ENCODE results near the gene TCEA2. TPM values are rescaled to one million over a fixed set of nuclear protein-coding genes. Genes with fewer than 3 reads are reported as not detected.

The TCEA2 gene
- total RNA-seq, 4 donors from 2014 or later = 22.8 to 59.0 (median 43.6) TPM

GRCh38 chr20:64070244-64070993 lies 7.4 kb downstream of the TCEA2 start:
- H3K4me3 ChIP-seq = no peak overlapping the region
- H3K27ac ChIP-seq (replicated peaks in 1 of 4) = no peak overlapping the region
- 89% methylated on average over 28 of the region's 31 CpGs for WGBS
- DNase-seq (ENCODE audit: extremely low spot score) = no peak
- no peaks in the 10 kb centered on the region for H3K9me3 ChIP-seq
- no peaks in the 10 kb centered on the region for H3K27me3 ChIP-seq
- intact Hi-C loops (cut with DNase I) = no loop called here
- peaks cover 6 to 51% (median 39%) of the 10 kb centered on the region in 4 donors for H3K36me3 ChIP-seq
- TF ChIP-seq POLR2AphosphoS5 (IDR thresholded peaks at IDR 0.05) (no peak), POLR2A (IDR thresholded peaks at IDR 0.05; ENCODE audit: low read depth) (no peak), EP300 (IDR thresholded peaks at IDR 0.05) (no peak), CTCF (IDR thresholded peaks at IDR 0.05) (no peak)
- H3K4me1 ChIP-seq = peaks cover 0 to 10% (median 5%) of the 10 kb centered on the region in 4 donors

GRCh38 chr20:64071341-64072332 lies 8.6 kb downstream of the TCEA2 start:
- no peak overlapping the region for H3K4me3 ChIP-seq
- WGBS = 84% methylated on average over 27 of the region's 30 CpGs
- intact Hi-C loops (cut with DNase I) = no loop called here
- no peaks in the 10 kb centered on the region for H3K27me3 ChIP-seq
- peaks cover 6 to 51% (median 39%) of the 10 kb centered on the region in 4 donors for H3K36me3 ChIP-seq
- no peak for TF ChIP-seq EP300 (IDR thresholded peaks at IDR 0.05)
- no peak for TF ChIP-seq POLR2A (IDR thresholded peaks at IDR 0.05; ENCODE audit: low read depth)
- no peak for TF ChIP-seq POLR2AphosphoS5 (IDR thresholded peaks at IDR 0.05)
- TF ChIP-seq CTCF (IDR thresholded peaks at IDR 0.05) = no peak
- peaks cover 0 to 9% (median 0%) of the 10 kb centered on the region in 4 donors for H3K4me1 ChIP-seq
- no peak overlapping the region for H3K27ac ChIP-seq (replicated peaks in 1 of 4)
- no peaks in the 10 kb centered on the region for H3K9me3 ChIP-seq
- no peak for DNase-seq (ENCODE audit: extremely low spot score)

- WGBS = 75% methylated on average over 3 of the region's 14 CpGs
- intact Hi-C loops (cut with DNase I) = no loop called here
- Histone ChIP-seq H3K27ac (replicated peaks in 1 of 4) (no peak overlapping the region), H3K4me3 (no peak overlapping the region), H3K27me3 (no peaks in the 10 kb centered on the region), H3K9me3 (no peaks in the 10 kb centered on the region), H3K36me3 (peaks cover 6 to 51% (median 39%) of the 10 kb centered on the region in 4 donors), H3K4me1 (peaks cover 0 to 10% (median under 1%) of the 10 kb centered on the region in 4 donors)
- no peak for TF ChIP-seq POLR2AphosphoS5 (IDR thresholded peaks at IDR 0.05)
- no peak for TF ChIP-seq EP300 (IDR thresholded peaks at IDR 0.05)
- no peak for TF ChIP-seq CTCF (IDR thresholded peaks at IDR 0.05)
- TF ChIP-seq POLR2A (IDR thresholded peaks at IDR 0.05; ENCODE audit: low read depth) = no peak
- DNase-seq (ENCODE audit: extremely low spot score) = no peak
Measured at GRCh38 chr20:64072498-64073063, 9.6 kb downstream of the TCEA2 start.

GRCh38 chr20:64073476-64074183 lies 10.6 kb downstream of the TCEA2 start:
- H3K4me1 ChIP-seq = peaks cover 7 to 19% (median 11%) of the 10 kb centered on the region in 4 donors
- no peaks in the 10 kb centered on the region for H3K27me3 ChIP-seq
- peaks cover 6 to 51% (median 37%) of the 10 kb centered on the region in 4 donors for H3K36me3 ChIP-seq
- H3K27ac ChIP-seq (replicated peaks in 1 of 4) = no peak overlapping the region
- DNase-seq (ENCODE audit: extremely low spot score) = no peak
- H3K9me3 ChIP-seq = no peaks in the 10 kb centered on the region
- TF ChIP-seq EP300 (IDR thresholded peaks at IDR 0.05) (no peak), POLR2AphosphoS5 (IDR thresholded peaks at IDR 0.05) (no peak), POLR2A (IDR thresholded peaks at IDR 0.05; ENCODE audit: low read depth) (no peak), CTCF (IDR thresholded peaks at IDR 0.05) (no peak)
- H3K4me3 ChIP-seq = no peak overlapping the region
- intact Hi-C loops (cut with DNase I) = no loop called here
- 91% methylated on average over 30 of the region's 37 CpGs for WGBS

All from esophagus muscularis mucosa (tissue), 4 donors.